HG02759 (cell line): ENCODE results near the gene IL3RA.
"Not testable (repeated sequence)": the region's sequence is repeated elsewhere in the genome, so short reads cannot be mapped to it uniquely, and the experiment has no call there.

Experiments
- ATAC-seq: cut with Tn5 transposase; IDR thresholded peaks from one replicate; pipeline ENCODE4 v1.9.1; 2021; ENCODE audit warnings: mild to moderate bottlenecking, moderate library complexity; ENCODE audit not compliant: unreplicated experiment

IL3RA gene

DNA sequence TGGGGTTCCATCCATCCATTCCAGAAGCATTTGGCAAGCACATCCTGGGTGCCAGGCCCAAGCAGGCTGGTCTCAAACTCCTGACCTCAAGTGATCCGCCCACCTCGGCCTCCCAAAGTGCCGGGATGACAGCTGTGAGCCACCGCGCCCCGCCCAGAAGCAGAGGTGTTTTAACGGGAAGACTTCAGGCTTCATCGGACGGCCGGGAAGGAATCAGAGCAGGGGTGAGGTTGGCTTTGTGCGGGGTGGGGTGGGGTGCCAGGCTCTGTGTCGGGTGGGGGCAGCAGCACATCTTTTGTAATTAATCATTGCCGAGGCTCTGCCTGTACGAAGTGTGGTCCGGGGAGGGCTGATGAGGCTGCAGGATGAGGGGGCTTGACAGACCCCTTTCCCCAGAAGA is 60.4 kb downstream of the IL3RA start:
- no peak for ATAC-seq

DNA sequence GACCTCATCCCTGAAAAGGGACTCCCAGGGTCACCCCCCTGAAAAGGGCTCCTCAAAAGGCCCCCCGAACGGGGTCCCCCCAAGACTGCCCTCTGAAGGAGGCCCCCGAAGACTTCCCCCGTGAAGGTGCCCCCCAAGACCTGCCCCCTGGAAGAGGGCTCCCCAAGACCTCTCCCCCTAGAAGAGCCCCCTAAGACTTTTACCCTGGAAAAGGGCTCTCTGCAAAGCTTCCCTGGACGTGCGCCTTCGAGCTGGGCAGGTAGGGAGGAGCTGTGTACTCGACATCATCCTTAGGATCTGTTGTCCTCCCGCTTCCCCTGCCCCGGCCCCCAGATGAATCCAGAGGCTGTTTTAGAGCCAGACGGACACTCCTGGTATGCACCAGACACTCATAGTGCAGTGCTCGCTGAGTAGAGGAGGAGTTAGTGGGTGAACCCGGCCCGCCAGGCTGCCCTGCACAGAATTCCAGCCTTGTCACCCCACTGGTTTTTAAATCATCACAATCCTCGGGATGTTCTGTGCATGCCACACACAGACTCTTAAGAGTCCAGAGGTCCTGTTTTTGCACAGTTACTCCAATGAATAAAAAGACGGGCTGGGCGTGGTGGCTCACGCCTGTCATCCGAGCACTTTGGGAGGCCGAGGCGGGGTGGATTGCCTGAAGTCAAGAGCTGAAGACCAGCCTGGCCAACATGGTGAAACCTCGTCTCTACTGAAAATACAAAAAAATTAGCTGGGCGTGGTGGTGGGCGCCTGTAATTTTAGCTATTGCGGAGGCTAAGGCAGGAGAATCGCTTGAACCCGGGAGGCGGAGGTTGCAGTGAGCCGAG is 61.1 kb downstream of the IL3RA start:
- ATAC-seq, result no peak

- no peak for ATAC-seq
Observed at GRCh38 chrX:1398431-1399340, 62.1 kb downstream of the IL3RA start.

GRCh38 chrX:1400049-1400448 is 63.5 kb downstream of the IL3RA start:
- ATAC-seq, result no peak

DNA sequence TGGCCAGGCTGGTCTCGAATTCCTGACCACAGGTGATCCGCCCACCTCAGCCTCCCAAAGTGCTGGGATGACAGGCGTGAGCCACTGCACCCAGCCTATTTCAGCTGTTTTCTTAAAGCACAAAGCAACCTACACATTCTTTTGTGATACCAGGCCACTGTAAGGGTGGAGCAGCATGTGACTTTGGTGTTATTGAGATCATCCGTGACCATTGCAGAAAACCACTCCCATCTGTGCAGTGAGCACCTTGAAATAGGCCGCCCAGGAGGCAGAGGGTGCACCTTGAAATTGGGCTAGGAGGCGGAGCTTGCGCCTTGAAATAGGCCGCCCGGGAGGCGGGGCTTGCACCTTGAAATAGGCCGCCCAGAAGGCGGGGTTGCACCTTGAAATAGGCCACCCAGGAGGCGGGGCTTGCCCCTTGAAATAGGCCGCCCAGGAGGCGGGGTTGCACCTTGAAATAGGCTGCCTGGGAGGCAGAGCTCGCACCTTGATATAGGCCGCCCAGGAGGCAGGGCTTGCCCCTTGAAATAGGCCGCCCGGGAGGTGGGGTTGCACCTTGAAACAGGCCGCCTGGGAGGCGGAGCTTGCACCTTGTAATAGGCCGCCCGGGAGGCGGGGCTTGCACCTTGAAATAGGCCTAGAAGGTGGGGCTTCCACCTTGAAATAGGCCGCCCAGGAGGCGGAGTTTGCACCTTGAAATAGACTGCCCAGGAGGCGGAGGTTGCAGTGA is 64.3 kb downstream of the IL3RA start:
- ATAC-seq, result no peak

DNA sequence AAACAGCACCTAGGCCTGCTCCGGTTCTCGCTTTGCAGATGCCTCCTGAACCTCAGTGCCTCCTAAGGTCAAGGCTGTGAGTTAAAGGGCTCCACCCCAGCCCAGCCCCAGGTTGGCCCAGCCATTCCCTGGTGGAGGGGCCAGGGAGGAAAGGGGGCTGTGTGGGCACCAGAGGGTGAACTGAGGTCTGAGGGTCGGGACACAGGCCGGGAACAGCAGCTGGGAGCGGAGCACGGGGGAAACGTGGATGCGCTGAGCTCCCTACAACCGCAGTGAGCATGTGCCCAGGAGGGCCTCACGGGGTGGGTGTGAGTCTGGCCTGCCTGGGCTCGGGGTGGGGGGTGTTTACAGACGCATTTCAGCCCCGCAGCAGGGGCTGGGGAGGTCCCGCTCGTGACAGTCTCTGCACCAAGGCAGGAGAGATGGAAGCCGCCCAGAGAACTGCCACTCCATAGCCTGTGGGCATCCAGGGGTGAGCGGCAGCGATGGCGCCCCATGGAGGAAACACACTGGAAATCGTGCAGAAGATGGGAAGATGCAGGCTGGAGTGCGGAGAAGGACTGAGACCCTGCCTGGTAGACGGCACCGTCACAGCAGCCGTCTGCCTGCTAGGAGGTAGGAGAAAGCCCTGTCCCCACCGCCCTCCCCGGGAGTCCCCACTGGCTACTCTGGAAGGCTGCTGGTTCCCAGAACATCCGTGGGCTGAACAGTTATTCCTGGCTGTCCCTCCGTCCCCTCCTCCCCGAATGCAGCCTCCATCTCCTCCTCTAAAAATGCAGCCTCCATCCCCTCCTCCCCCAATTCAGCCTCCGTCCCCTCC is 65.2 kb downstream of the IL3RA start:
- ATAC-seq, result no peak

- no peak for ATAC-seq
Observed at GRCh38 chrX:1403228-1403627, 66.6 kb downstream of the IL3RA start.

- not testable (repeated sequence) for ATAC-seq
Observed at GRCh38 chrX:1403867-1404266, 67.3 kb downstream of the IL3RA start.

GRCh38 chrX:1405769-1406168 is 69.2 kb downstream of the IL3RA start:
- not testable (repeated sequence) for ATAC-seq

GRCh38 chrX:1407035-1407434 is 70.5 kb downstream of the IL3RA start:
- ATAC-seq, result no peak

DNA sequence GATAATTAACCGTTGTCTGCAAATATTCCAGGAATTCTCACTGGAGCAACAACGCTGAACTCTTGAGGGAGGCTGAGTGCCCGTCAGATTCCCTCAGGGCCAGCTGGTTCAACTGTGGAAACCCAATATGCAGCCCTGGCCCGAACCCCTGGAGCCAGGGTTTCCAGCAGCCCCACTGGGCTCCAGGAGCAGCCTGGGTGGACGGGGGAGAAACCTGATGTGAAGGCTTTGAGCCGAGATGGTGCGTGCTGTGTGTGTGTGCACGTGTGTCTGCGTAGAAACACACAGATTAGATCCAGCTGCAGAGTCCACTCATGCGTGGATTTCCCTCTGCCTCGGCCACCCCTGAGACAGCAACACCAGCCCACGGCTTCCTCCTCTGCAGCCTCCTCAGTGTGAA is 74.7 kb downstream of the IL3RA start:
- ATAC-seq, result no peak

DNA sequence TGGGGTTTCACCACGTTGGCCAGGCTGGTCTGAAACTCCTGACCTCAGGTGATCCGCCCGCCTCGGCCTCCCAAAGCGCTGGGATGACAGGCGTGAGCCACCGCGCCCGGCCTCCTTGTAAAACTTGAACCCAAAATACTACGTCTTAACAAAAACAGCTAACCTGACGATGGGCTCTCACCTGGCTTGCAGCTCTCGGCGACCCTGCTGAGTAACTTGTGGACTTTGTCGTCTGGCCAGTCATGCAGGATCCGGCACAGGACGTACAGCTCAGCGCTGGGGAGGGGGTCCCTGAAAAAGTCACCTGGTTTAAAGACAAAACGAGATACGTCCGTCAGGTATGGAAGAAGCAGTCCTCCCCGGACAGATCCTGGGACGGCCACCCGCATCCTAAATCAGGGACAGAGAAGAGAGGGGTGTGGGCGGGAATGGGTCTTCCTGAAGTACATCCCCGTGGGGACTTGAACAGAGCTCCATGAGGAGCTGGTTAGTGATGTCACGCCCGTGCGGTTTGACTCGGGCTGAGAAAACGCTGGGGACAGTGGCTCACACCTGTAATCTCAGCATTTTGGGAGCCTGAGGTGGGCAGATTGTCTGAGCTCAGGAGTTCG is 76.1 kb downstream of the IL3RA start:
- ATAC-seq, result no peak

DNA sequence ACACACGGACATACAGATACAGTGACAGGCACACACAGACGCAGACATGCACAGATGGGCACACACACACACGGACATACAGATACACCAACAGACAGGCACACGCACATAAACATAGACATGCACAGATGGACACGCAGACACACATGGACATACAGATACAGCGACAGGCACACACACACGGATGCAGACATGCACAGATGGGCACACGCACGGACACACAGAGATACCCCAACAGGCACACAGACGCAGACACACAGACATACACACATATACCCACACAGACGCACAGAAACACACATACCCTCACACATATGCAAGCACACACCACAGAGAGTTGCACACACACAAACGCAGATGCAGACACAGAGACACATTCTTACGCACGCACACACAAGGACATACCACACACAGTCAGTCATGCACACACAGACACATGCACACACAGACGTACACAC is 79.8 kb downstream of the IL3RA start:
- no peak for ATAC-seq

- no peak for ATAC-seq
Observed at GRCh38 chrX:1416965-1417760, 80.6 kb downstream of the IL3RA start.

- no peak for ATAC-seq
Observed at GRCh38 chrX:1417921-1418771, 81.6 kb downstream of the IL3RA start.

- no peak for ATAC-seq
Observed at GRCh38 chrX:1418901-1419544, 82.4 kb downstream of the IL3RA start.

DNA sequence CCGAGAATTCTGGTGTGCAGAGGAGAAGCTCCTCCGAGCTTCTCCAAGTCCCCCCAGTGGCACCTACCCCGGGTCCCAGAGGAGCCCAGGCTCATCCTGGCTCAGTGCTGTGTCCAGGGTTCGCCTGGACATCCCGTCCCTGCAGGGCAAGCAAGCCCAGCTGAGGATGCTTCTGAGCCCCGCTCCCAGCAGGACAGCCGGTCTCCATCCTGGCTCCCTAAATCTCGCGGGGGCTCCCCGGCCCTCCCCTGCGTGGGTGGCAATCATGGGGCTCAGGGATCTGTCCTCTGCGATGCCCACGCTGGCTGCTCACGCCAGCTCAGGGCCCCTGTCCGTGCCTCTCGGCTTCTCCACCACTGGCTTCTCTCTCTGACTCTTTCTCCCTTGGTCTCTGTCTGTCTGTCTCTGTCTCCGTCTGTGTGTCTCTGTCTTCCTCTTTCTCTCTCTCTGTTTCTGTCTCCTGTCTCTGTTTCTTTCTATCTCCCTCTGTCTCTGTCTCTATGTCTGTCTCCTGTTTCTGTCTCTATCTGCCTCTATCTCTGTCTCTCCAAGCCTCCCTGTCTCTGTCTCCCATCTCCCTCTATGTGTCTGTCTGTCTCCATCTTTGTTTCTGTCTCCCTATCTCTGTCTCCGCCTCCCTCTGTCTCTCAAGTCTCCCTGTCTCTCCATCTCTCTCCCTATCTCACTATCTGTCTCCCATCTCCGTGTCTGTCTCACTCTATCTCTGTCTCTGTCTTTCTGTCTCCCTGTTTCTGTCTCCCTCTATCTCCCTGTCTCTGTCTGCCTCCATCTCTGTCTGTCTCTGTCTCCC is 83.2 kb downstream of the IL3RA start:
- ATAC-seq, result no peak
